Activated CD8-positive, alpha-beta T cell treated with anti-CD3 and anti-CD28 coated beads for 36 hours (primary cell): ENCODE measurements around the gene TMEM263. TPM values are rescaled to one million over a fixed set of nuclear protein-coding genes. Genes with fewer than 3 reads are reported as not detected.
A peak's percentile ranks its signal among the peaks of the same experiment; 100 is the strongest.

Source experiments
- ATAC-seq: fragments of 200-7000 bp; cut with Tn5 transposase; one replicate; pipeline ENCODE4 v1.10.0; 2021; ENCODE audit warnings: mild to moderate bottlenecking, moderate library complexity
- CTCF ChIA-PET: fragments of 350-600 bp; sonication (Branson Sonifier 250); formaldehyde crosslinking; loops from one replicate; lab custom pipeline; 2021; ENCODE audit warnings: antibody characterized with exemption; lab: Charles Lee
- POLR2A ChIA-PET: fragments of 350-600 bp; sonication (Branson Sonifier 250); formaldehyde crosslinking; loops from one replicate; lab custom pipeline; 2021; ENCODE audit warnings: antibody characterized with exemption; lab: Charles Lee
- DNase-seq: peaks from one replicate; pipeline ENCODE4 v3.0.0-alpha.2; 2020
- H3K27ac Mint-ChIP-seq: one replicate; pipeline ENCODE4 v1.8.0; 2021; ENCODE audit warnings: mild to moderate bottlenecking, mixed read lengths
- H3K27me3 Mint-ChIP-seq: one replicate; pipeline ENCODE4 v1.8.0; 2021; ENCODE audit warnings: mixed read lengths
- H3K36me3 Mint-ChIP-seq: one replicate; pipeline ENCODE4 v1.8.0; 2021; ENCODE audit warnings: low read depth, mixed read lengths
- H3K4me1 Mint-ChIP-seq: one replicate; pipeline ENCODE4 v1.8.0; 2021; ENCODE audit warnings: low read depth, mixed read lengths
- H3K4me3 Mint-ChIP-seq: one replicate; pipeline ENCODE4 v1.8.0; 2021; ENCODE audit warnings: mild to moderate bottlenecking, moderate library complexity, mixed read lengths
- H3K9me3 Mint-ChIP-seq: one replicate; pipeline ENCODE4 v1.8.0; 2021; ENCODE audit warnings: mixed read lengths
- CTCF ChIP-seq: fragments of 200-600 bp; IDR thresholded peaks from one replicate; pipeline ENCODE4 v1.8.0; 2022; ENCODE audit warnings: antibody characterized with exemption, mild to moderate bottlenecking
- intact Hi-C: fragments of 100-400 bp; cut with micrococcal nuclease; formaldehyde crosslinking; loops from one replicate; pipeline ENCODE4 v1.10.0; 2022
- total RNA-seq, 2 experiments: library from RNA; stranded (reverse); gene quantifications; one replicate each; pipeline ENCODE4 v1.2.3, GENCODE V29; 2021

TMEM263 gene
- total RNA-seq, 2 experiments from 2014 or later: 43.5 to 46.5 TPM

- CTCF ChIA-PET: no interaction called here
- POLR2A ChIA-PET: interaction anchor here (1.4 kb wide), 2 partner anchors 9 to 35 kb away, joined by 3 to 4 read pairs; no protein-coding TSS in a partner anchor
- ATAC-seq (no peak), DNase-seq (no peak)
- intact Hi-C loops: no loop called here
- Mint-ChIP-seq H3K27ac (no peak overlapping the region), H3K4me3 (no peak overlapping the region), H3K27me3 (no peaks in the 10 kb centered on the region), H3K4me1 (peaks cover 46% of the 10 kb centered on the region), H3K9me3 (no peaks in the 10 kb centered on the region), H3K36me3 (peaks cover 18% of the 10 kb centered on the region)
- no peak for TF ChIP-seq CTCF
Measured at GRCh38 chr12:106962286-106962685, 6.6 kb downstream of the TMEM263 start.

- Mint-ChIP-seq H3K4me1 (peaks cover 33% of the 10 kb centered on the region), H3K4me3 (no peak overlapping the region), H3K36me3 (peaks cover 26% of the 10 kb centered on the region), H3K9me3 (no peaks in the 10 kb centered on the region), H3K27ac (no peak overlapping the region), H3K27me3 (no peaks in the 10 kb centered on the region)
- intact Hi-C loops: no loop called here
- no peak for DNase-seq
- no peak for TF ChIP-seq CTCF
- ChIA-PET POLR2A (no interaction called here), CTCF (interaction anchor here (1.7 kb wide), 1 partner anchor 13 kb away, joined by 4 read pairs; no protein-coding TSS in a partner anchor)
- ATAC-seq: no peak
Measured at GRCh38 chr12:106964526-106964925, 8.8 kb downstream of the TMEM263 start.

- Mint-ChIP-seq H3K36me3 (peaks cover 45% of the 10 kb centered on the region), H3K4me3 (no peak overlapping the region), H3K4me1 (peaks cover 21% of the 10 kb centered on the region), H3K27me3 (no peaks in the 10 kb centered on the region), H3K27ac (no peak overlapping the region), H3K9me3 (no peaks in the 10 kb centered on the region)
- TF ChIP-seq CTCF: no peak
- POLR2A ChIA-PET: interaction anchor here (1.5 kb wide), 1 partner anchor 9 kb away, joined by 3 read pairs; no protein-coding TSS in a partner anchor
- intact Hi-C loops: no loop called here
- ATAC-seq: no peak
- CTCF ChIA-PET: interaction anchor here (2.9 kb wide), 1 partner anchor 10 kb away, joined by 8 read pairs; no protein-coding TSS in a partner anchor
- no peak for DNase-seq
Measured at GRCh38 chr12:106971065-106971464, 15.4 kb downstream of the TMEM263 start.

- ATAC-seq (no peak), DNase-seq (no peak)
- no peak overlapping the region for H3K4me3 Mint-ChIP-seq
- no peak overlapping the region for H3K27ac Mint-ChIP-seq
- no peaks in the 10 kb centered on the region for H3K27me3 Mint-ChIP-seq
- intact Hi-C loops: no loop called here
- peaks cover 24% of the 10 kb centered on the region for H3K4me1 Mint-ChIP-seq
- peaks cover 34% of the 10 kb centered on the region for H3K36me3 Mint-ChIP-seq
- no peaks in the 10 kb centered on the region for H3K9me3 Mint-ChIP-seq
- ChIA-PET POLR2A (no interaction called here), CTCF (no interaction called here)
- TF ChIP-seq CTCF: no peak
Measured at GRCh38 chr12:106973545-106973944, 17.8 kb downstream of the TMEM263 start.

- peaks cover 24% of the 10 kb centered on the region for H3K4me1 Mint-ChIP-seq
- H3K27me3 Mint-ChIP-seq: no peaks in the 10 kb centered on the region
- H3K36me3 Mint-ChIP-seq: peaks cover 34% of the 10 kb centered on the region
- POLR2A ChIA-PET: interaction anchor here (0.9 kb wide), 1 partner anchor 12 kb away, joined by 3 read pairs; the partner anchor contains the start of gene MTERF2
- ATAC-seq: no peak
- no peak for TF ChIP-seq CTCF
- DNase-seq: no peak
- CTCF ChIA-PET: no interaction called here
- no peaks in the 10 kb centered on the region for H3K9me3 Mint-ChIP-seq
- intact Hi-C loops: no loop called here
- peak overlapping the region; percentile 32 for H3K27ac Mint-ChIP-seq
- no peak overlapping the region for H3K4me3 Mint-ChIP-seq
Measured at GRCh38 chr12:106974511-106974910, 18.8 kb downstream of the TMEM263 start.
